HEK293T (cell line): Measurements from ENCODE around the gene TBCC.

Source experiments
- ARNT ChIP-seq: fragments of 450-650 bp; IDR thresholded peaks from 2 replicates; pipeline ENCODE4 v1.6.1; 2017; ENCODE audit warnings: mild to moderate bottlenecking
- BHLHE40 ChIP-seq: fragments of 450-650 bp; IDR thresholded peaks from 2 replicates; pipeline ENCODE4 v1.6.1; 2016; ENCODE audit warnings: mild to moderate bottlenecking, moderate library complexity, borderline replicate concordance
- FOXM1 ChIP-seq: fragments of 450-650 bp; IDR thresholded peaks from 2 replicates; pipeline ENCODE4 v1.6.1; 2017; ENCODE audit warnings: mild to moderate bottlenecking, borderline replicate concordance
- HDGF ChIP-seq: fragments of 450-650 bp; IDR thresholded peaks from 2 replicates; pipeline ENCODE4 v1.6.1; 2017; ENCODE audit warnings: antibody characterized with exemption, borderline replicate concordance
- NFRKB ChIP-seq: fragments of 450-650 bp; IDR thresholded peaks from 2 replicates; pipeline ENCODE4 v1.6.1; 2016; ENCODE audit warnings: mild to moderate bottlenecking, moderate library complexity
- SP1 ChIP-seq: fragments of 450-650 bp; IDR thresholded peaks from 2 replicates; pipeline ENCODE4 v1.6.1; 2017
- TARDBP ChIP-seq: fragments of 450-650 bp; IDR thresholded peaks from 2 replicates; pipeline ENCODE4 v1.6.1; 2016
- ZNF384 ChIP-seq: fragments of 450-650 bp; IDR thresholded peaks from 2 replicates; pipeline ENCODE4 v1.6.1; 2016
- TF ChIP-seq, protein P1 (sequence below): fragments of 450-650 bp; IDR thresholded peaks from 2 replicates; pipeline ENCODE4 v1.6.1; 2016

DNA sequence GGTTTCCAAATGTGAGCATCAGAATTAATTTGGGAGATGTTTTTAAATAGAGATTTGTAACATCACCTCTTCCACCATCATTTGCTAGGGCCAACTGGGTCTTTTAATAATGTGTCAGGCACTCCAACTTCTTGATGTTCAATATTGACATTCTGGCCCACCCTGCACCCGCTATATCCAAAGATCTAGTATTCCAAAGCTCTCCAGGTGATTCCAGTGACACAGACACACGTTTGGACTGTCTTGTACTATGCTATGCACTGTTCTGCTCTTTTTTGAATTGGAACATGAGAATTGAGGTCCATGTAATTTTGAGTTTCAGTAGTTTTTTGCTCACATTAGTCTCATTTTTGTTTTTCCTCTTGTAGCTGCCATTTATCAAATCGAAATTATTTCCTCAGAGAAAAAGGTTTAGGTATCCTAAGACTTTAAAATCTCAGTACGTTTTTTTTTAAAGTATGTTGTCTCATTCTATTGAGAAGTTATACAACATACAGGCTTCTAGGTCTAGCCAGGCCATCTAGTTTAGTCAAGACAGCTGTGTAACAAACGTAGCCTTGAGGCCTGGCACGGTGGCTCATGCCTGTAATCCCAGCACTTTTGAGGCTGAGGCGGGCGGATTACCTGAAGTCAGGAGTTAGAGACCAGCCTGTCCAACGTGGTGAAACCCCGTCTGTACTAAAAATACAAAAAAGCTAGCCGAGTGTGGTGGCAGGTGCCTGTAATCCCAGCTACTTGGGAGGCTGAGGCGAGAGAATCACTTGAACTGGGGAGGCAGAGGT is 39.0 kb upstream of the TBCC start:
- TF ChIP-seq SP1 (no peak), NFRKB (no peak), ZNF384 (no peak), FOXM1 (no peak), HDGF (no peak), TARDBP (no peak), ARNT (no peak), BHLHE40 (no peak)
- TF ChIP-seq, protein P1, sequence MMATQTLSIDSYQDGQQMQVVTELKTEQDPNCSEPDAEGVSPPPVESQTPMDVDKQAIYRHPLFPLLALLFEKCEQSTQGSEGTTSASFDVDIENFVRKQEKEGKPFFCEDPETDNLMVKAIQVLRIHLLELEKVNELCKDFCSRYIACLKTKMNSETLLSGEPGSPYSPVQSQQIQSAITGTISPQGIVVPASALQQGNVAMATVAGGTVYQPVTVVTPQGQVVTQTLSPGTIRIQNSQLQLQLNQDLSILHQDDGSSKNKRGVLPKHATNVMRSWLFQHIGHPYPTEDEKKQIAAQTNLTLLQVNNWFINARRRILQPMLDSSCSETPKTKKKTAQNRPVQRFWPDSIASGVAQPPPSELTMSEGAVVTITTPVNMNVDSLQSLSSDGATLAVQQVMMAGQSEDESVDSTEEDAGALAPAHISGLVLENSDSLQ, result no peak
